HG03378 (cell line): Measurements from ENCODE around the gene USF1.
"Not testable (repeated sequence)": the region's sequence is repeated elsewhere in the genome, so short reads cannot be mapped to it uniquely, and the experiment has no call there.

ENCODE experiments used
- ATAC-seq: cut with Tn5 transposase; IDR thresholded peaks from one replicate; pipeline ENCODE4 v1.9.1; 2021; ENCODE audit warnings: mild to moderate bottlenecking, moderate library complexity; ENCODE audit not compliant: unreplicated experiment

Gene USF1

GRCh38 chr1:161079436-161080110 is 33.8 kb upstream of the USF1 start:
- ATAC-seq = no peak

- no peak for ATAC-seq
Observed at GRCh38 chr1:161077426-161077825, 31.6 kb upstream of the USF1 start.

GRCh38 chr1:161076410-161076809 is 30.6 kb upstream of the USF1 start:
- no peak for ATAC-seq

- ATAC-seq = no peak
Observed at GRCh38 chr1:161074676-161075368, 29.0 kb upstream of the USF1 start.

GRCh38 chr1:161073474-161074121 is 27.8 kb upstream of the USF1 start:
- no peak for ATAC-seq

GRCh38 chr1:161072751-161073449 is 27.1 kb upstream of the USF1 start:
- no peak for ATAC-seq

- ATAC-seq = no peak
Observed at GRCh38 chr1:161071886-161072371, 26.2 kb upstream of the USF1 start.

GRCh38 chr1:161070761-161071160 is 25.0 kb upstream of the USF1 start:
- ATAC-seq = no peak

GRCh38 chr1:161069731-161070270 is 24.0 kb upstream of the USF1 start, which contains the start of gene ARHGAP30:
TSS of gene ARHGAP30 (minus strand) at chr1:161069891. CDS start at chr1:161069624, 267 bp downstream.
- ATAC-seq = peak; percentile 78

GRCh38 chr1:161069241-161069640 is 23.5 kb upstream of the USF1 start:
- no peak for ATAC-seq

GRCh38 chr1:161068306-161069234 is 22.8 kb upstream of the USF1 start:
- peak; percentile 47 for ATAC-seq

- no peak for ATAC-seq
Observed at GRCh38 chr1:161066694-161067093, 20.9 kb upstream of the USF1 start.

GRCh38 chr1:161065681-161066080 is 19.9 kb upstream of the USF1 start:
- ATAC-seq = not testable (repeated sequence)

- ATAC-seq = not testable (repeated sequence)
Observed at GRCh38 chr1:161063936-161064335, 18.2 kb upstream of the USF1 start.

- no peak for ATAC-seq
Observed at GRCh38 chr1:161061419-161061818, 15.6 kb upstream of the USF1 start.

- no peak for ATAC-seq
Observed at GRCh38 chr1:161059293-161059692, 13.5 kb upstream of the USF1 start.

- ATAC-seq = no peak
Observed at GRCh38 chr1:161054805-161055204, 9.0 kb upstream of the USF1 start.

- ATAC-seq = no peak
Observed at GRCh38 chr1:161054232-161054631, 8.5 kb upstream of the USF1 start.

GRCh38 chr1:161052899-161053298 is 7.1 kb upstream of the USF1 start:
- no peak for ATAC-seq

GRCh38 chr1:161051219-161051618 is 5.4 kb upstream of the USF1 start:
- ATAC-seq = no peak
